A549 (cell line): ENCODE results near the gene GPR119.

Experiments
- CBX2 ChIP-seq: fragments of 200-600 bp; sonication (generic); IDR thresholded peaks from 2 replicates; pipeline ENCODE4 v1.6.1; 2016; ENCODE audit warnings: low read depth, mild to moderate bottlenecking, borderline replicate concordance
- CTCF ChIP-seq: fragments of >200 bp; sonication (Bioruptor Twin); formaldehyde crosslinking; IDR thresholded peaks from 3 replicates; pipeline ENCODE4 v1.5.1; 2016
- EHF ChIP-seq: fragments of 250-450 bp; sonication (Bioruptor Pico); IDR thresholded peaks from 2 replicates; pipeline ENCODE4 v1.5.0; 2020; ENCODE audit warnings: mild to moderate bottlenecking
- EP300 ChIP-seq, 2 experiments: fragments of >200 bp; sonication (Bioruptor Twin); formaldehyde crosslinking; IDR thresholded peaks; 2 replicates in 1 of 2; 3 replicates in 1 of 2; pipeline ENCODE4 v1.6.1; 2016 to 2017
- ESRRA ChIP-seq: fragments of 150-350 bp; IDR thresholded peaks from 2 replicates; pipeline ENCODE4 v1.6.1; 2014; ENCODE audit warnings: mild to moderate bottlenecking, low read length, borderline replicate concordance
- HOXA7 ChIP-seq: fragments of 250-450 bp; sonication (Bioruptor Pico); IDR thresholded peaks from 2 replicates; pipeline ENCODE4 v1.5.0; 2020; ENCODE audit warnings: mild to moderate bottlenecking, moderate library complexity
- KDM1A ChIP-seq: fragments of 200-600 bp; sonication (generic); IDR thresholded peaks from 2 replicates; pipeline ENCODE4 v1.6.1; 2016; ENCODE audit warnings: low read depth, mild to moderate bottlenecking
- KDM5A ChIP-seq: fragments of 200-600 bp; sonication (generic); IDR thresholded peaks from 2 replicates; pipeline ENCODE4 v1.6.1; 2016; ENCODE audit warnings: antibody characterized with exemption, mild to moderate bottlenecking
- POLR2A ChIP-seq: IDR thresholded peaks from 2 replicates; pipeline ENCODE4 v1.6.1; 2012; ENCODE audit warnings: mild to moderate bottlenecking, low read length
- RCOR1 ChIP-seq: fragments of 150-350 bp; IDR thresholded peaks from 2 replicates; pipeline ENCODE4 v1.6.1; 2014; ENCODE audit warnings: antibody characterized with exemption, low read length, low read depth
- RFX5 ChIP-seq: fragments of 450-650 bp; IDR thresholded peaks from 2 replicates; pipeline ENCODE4 v1.7.1; 2014; ENCODE audit warnings: antibody characterized with exemption, mild to moderate bottlenecking, moderate library complexity
- TF ChIP-seq, protein P1 (sequence below): IDR thresholded peaks from 2 replicates; pipeline ENCODE4 v1.6.1; 2012; ENCODE audit warnings: low read depth, borderline replicate concordance
- TF ChIP-seq, protein P2 (sequence below): fragments of >200 bp; sonication (Bioruptor Twin); formaldehyde crosslinking; IDR thresholded peaks from 3 replicates; pipeline ENCODE4 v1.6.1; 2016

GRCh38 chrX:130378024-130378669 lies 7.3 kb downstream of the GPR119 start:
- no peak for TF ChIP-seq CTCF
- TF ChIP-seq RCOR1 = no peak
- no peak for TF ChIP-seq HOXA7 (CRISPR knock-in tag)
- TF ChIP-seq, protein P1, sequence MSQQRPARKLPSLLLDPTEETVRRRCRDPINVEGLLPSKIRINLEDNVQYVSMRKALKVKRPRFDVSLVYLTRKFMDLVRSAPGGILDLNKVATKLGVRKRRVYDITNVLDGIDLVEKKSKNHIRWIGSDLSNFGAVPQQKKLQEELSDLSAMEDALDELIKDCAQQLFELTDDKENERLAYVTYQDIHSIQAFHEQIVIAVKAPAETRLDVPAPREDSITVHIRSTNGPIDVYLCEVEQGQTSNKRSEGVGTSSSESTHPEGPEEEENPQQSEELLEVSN = no peak
- no peak for TF ChIP-seq KDM1A
- TF ChIP-seq, protein P2, sequence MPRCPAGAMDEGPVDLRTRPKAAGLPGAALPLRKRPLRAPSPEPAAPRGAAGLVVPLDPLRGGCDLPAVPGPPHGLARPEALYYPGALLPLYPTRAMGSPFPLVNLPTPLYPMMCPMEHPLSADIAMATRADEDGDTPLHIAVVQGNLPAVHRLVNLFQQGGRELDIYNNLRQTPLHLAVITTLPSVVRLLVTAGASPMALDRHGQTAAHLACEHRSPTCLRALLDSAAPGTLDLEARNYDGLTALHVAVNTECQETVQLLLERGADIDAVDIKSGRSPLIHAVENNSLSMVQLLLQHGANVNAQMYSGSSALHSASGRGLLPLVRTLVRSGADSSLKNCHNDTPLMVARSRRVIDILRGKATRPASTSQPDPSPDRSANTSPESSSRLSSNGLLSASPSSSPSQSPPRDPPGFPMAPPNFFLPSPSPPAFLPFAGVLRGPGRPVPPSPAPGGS = no peak
- TF ChIP-seq EP300 (IDR thresholded peaks at IDR 0.05) = no peak
- no peak for TF ChIP-seq CBX2
- TF ChIP-seq POLR2A = no peak
- no peak for TF ChIP-seq RFX5
- TF ChIP-seq KDM5A = no peak
- TF ChIP-seq EHF (CRISPR knock-in tag) = no peak
- TF ChIP-seq ESRRA = no peak
